ENCODE results near the gene NUDT2. TPM values are rescaled to one million over a fixed set of nuclear protein-coding genes. Genes with fewer than 3 reads are reported as not detected.

NUDT2 gene
- 18.7 TPM for total RNA-seq

GRCh38 chr9:34328987-34329832 lies at the start of gene NUDT2, which contains the start of gene KIF24:
Gene NUDT2 (plus strand): TSS chr9:34329569. CDS start chr9:34339040, 9,471 bp downstream.
Gene KIF24 (minus strand): TSS chr9:34329268. CDS start chr9:34311346, 17,922 bp downstream.

GRCh38 chr9:34376596-34377403 lies 47.4 kb downstream of the NUDT2 start, which contains the start of gene MYORG:
Gene MYORG (minus strand): TSS chr9:34376898. CDS start chr9:34372943, 3,955 bp downstream.

Small RNAs within 50 kb of the gene (small RNA-seq; reads per million reads assigned to genes)
- not detected for gene RF00019
- not detected for gene RNU2-50P

Other genes with a start within 250 kb of the NUDT2 start
- gene DCAF12, start 202.9 kb upstream of the NUDT2 start, total RNA-seq, result 36.2 TPM
- 36.7 TPM for gene UBAP1, start 150.5 kb upstream of the NUDT2 start, total RNA-seq
- 3.2 TPM for gene KIF24, start 301 bp upstream of the NUDT2 start, total RNA-seq
- gene MYORG, start 47.3 kb downstream of the NUDT2 start, total RNA-seq, result 6.2 TPM
- 36.4 TPM for gene FAM219A, start 129.0 kb downstream of the NUDT2 start, total RNA-seq
- gene DNAI1, start 129.2 kb downstream of the NUDT2 start, total RNA-seq, result 4.4 TPM
- gene ENHO, start 193.4 kb downstream of the NUDT2 start, total RNA-seq, result 58.8 TPM

Data from diencephalon (tissue), 1 donor.